ENCODE results near the gene SMG6.
"Not testable (repeated sequence)": the region's sequence is repeated elsewhere in the genome, so short reads cannot be mapped to it uniquely, and the experiment has no call there.

The SMG6 gene

GRCh38 chr17:2178798-2179501 is 124.6 kb downstream of the SMG6 start:
- DNase-seq (ENCODE audit: low spot score): no peak

DNA sequence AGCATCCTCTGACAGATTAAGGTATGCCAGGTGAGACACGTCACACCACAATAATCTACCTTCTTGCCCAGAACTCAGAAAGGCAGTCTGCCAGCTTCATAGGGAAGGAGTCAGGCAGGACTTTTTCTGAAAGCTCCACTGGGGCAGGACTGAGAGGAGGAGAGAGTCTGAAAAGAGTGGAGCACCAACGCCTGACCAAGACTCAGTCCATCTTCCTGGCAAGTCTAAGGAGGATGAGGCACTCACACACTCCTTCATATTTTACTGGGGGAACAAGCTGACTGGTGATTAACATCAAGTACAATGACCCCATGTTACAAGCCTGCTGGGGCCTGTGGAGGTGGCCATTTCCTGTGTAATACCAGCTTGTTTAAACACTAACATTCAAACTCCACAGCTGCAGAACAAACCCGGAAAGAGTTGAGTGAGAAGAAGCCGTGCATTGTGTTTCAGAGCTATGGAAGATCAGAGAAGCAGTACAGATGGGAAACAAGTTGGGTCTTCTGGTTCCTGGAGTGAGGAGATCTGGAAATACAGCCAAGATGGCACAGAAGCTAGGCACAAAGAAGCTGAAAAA is 126.3 kb downstream of the SMG6 start:
- DNase-seq (ENCODE audit: low spot score): no peak

- DNase-seq (ENCODE audit: low spot score): no peak
Measured at GRCh38 chr17:2176499-2177169, 127.0 kb downstream of the SMG6 start.

- DNase-seq (ENCODE audit: low spot score): no peak
Measured at GRCh38 chr17:2175294-2175628, 128.3 kb downstream of the SMG6 start.

GRCh38 chr17:2174468-2175293 is 128.9 kb downstream of the SMG6 start:
- DNase-seq (ENCODE audit: low spot score): no peak

DNA sequence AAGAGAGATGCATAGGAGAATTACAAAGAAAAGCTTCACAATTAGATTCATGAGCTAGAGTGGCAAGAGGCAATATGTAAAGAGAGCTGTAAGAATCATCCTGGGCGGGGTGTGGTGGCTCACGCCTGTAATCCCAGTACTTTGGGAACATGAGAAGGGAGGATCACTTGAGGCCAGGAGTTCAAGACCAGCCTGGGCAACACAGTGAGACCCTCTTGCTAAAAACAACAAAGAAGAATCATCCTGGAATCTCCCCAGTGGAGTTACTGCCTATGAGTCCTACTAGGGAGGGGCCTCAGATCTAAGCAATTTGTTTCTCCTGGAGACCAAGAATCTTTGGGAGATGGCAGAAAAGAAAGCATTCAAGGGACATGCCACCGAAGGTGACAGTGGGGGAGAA is 129.6 kb downstream of the SMG6 start:
- no peak for DNase-seq (ENCODE audit: low spot score)

- DNase-seq (ENCODE audit: low spot score): no peak
Measured at GRCh38 chr17:2172999-2173398, 130.6 kb downstream of the SMG6 start.

DNA sequence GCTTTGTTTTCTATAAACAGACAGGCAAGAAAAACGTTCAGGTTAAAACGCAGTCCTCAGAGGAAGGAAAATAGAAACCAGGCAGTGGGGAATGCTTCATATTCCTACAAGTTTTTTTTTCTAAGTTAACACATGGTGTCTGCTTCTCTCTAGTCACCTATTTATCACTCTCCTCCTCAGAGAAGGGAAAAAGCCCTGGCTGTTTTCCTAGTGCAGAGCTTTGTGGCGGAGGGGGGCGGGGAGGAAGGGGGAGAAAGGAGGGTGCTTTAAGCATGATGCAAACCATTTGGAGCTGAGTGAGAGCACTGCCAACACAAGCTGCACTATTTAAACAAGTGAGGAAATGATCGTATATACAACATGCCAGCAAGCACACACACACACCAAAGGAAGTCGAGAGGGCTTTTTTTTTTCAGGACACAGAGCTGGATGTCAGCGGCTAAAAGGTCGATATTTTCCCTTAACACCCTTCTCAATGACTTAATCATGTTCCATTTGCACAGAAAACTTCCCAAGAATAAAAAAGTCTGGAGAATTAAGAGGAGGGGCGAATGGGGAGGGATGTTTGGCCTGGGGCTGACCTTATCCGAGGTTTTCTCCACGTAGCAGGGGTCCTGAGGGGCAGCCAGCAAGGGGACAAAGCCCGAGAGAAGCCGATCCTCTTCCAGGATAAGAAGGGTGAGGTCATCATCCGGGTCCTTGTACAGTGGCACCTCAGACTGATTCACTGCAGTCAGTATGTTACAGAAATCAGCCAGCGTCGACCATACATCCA is 131.3 kb downstream of the SMG6 start:
- DNase-seq (ENCODE audit: low spot score): no peak

DNA sequence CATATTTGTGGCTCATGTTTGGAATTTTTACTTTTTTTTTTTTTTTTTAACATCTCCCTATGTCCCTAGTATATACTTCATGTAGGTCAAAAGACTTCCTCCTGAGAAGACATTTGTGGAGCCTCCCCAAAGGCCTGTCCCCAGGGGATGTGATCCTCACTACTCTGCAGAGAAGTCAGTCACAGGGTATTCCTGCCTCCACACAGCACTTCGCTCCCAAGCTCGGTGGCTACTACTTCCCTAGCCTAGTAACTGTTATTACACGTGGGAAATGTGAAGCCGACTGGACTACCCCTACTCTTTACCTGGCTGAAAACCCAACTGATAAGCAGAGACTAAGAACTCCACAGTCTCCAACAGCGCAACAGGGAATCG is 131.9 kb downstream of the SMG6 start:
- DNase-seq (ENCODE audit: low spot score): no peak

- no peak for DNase-seq (ENCODE audit: low spot score)
Measured at GRCh38 chr17:2170023-2170422, 133.6 kb downstream of the SMG6 start.

GRCh38 chr17:2165723-2166122 is 137.9 kb downstream of the SMG6 start:
- not testable (repeated sequence) for DNase-seq (ENCODE audit: low spot score)

DNA sequence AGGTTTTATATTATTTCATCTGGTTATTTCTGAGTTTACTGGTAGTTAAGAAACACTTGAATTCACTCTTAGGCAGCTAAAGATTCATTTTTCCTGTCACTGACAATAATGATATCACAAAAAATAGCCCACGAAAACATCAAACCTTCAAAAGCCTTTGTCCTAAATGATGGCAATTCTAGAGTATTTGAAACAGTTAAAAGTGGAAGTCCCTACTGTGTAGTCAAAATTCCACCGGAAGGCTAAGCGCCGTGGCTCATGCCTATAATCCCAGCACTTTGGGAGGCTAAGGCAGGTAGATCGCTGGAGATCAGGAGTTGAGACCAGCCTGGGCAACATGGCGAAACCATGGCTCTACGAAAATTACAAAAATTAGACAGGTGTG is 145.2 kb downstream of the SMG6 start:
- no peak for DNase-seq (ENCODE audit: low spot score)

DNA sequence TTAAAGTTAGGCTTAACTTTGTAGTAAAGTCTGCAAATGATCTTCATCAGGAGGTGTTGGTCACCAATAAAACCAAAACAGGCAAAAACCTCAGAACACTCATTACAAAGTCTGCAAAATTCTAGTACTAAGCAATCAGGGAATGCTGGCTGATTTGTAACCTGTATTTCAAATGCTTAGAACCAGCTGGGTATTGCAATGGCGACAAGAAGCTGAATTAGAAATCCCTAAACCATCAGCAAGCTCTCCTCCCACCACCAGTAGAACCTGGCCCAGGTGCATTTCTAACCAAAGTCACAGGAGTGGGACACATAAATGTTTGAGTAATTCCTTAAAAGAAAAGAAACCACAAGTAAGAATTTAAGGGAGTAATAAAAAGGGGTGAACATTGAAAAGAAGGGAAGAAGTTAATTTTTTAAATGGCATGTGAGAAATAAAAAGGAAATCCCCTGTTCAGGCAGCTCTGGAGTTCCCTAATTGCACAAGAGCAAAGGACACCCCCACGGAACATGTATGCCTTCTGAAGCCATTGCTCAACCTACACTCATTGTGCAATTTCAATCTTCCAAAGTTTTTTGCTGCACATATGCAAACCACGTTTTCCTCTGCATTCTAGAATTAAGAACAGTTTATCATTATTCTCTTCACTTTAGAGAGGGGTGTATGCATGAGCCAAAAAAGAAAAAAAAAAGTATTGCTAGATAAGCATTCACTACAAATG is 145.8 kb downstream of the SMG6 start:
- DNase-seq (ENCODE audit: low spot score): no peak

GRCh38 chr17:2157081-2157480 is 146.5 kb downstream of the SMG6 start:
- DNase-seq (ENCODE audit: low spot score): no peak

DNA sequence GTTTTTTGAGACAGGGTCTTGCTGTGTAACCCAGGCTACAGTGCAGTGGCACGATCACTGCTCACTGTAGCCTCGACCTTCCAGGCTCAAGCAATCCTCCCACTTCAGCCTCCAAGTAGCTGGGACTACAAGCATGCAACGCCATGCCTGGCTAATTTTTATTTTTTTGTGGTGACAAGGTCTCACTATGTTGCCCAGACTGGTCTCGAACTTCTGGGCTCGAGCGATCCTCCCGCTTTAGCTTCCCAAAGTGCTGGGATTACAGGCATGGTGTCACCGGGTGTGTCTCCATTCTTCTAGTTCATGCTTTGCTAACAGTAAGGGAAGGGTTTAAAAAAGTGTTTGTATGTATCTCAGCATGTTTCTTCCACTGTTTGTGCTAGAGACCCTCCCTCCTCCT is 146.9 kb downstream of the SMG6 start:
- no peak for DNase-seq (ENCODE audit: low spot score)

DNA sequence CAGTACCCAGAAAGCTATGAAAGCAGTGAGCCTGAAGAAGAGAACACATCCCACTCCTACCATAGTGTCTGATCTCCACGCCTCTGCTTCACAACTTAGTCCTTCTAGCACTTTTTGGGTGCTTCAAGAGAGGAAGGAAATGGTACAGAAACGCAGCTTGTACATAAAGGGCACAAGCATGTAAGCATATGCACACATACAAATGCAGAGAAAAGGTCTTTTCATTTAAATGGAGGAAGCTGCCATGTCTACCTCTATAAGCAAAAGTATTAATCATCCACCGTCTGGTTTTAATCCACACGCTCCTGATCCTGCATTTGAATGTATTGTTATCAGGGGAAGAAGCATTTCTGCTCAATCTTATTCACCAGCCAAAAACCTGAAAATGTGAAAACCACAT is 148.0 kb downstream of the SMG6 start:
- DNase-seq (ENCODE audit: low spot score): no peak

GRCh38 chr17:2151358-2152033 is 152.1 kb downstream of the SMG6 start:
- no peak for DNase-seq (ENCODE audit: low spot score)

- DNase-seq (ENCODE audit: low spot score): no peak
Measured at GRCh38 chr17:2150806-2151205, 152.8 kb downstream of the SMG6 start.

- DNase-seq (ENCODE audit: low spot score): no peak
Measured at GRCh38 chr17:2149934-2150333, 153.7 kb downstream of the SMG6 start.

DNA sequence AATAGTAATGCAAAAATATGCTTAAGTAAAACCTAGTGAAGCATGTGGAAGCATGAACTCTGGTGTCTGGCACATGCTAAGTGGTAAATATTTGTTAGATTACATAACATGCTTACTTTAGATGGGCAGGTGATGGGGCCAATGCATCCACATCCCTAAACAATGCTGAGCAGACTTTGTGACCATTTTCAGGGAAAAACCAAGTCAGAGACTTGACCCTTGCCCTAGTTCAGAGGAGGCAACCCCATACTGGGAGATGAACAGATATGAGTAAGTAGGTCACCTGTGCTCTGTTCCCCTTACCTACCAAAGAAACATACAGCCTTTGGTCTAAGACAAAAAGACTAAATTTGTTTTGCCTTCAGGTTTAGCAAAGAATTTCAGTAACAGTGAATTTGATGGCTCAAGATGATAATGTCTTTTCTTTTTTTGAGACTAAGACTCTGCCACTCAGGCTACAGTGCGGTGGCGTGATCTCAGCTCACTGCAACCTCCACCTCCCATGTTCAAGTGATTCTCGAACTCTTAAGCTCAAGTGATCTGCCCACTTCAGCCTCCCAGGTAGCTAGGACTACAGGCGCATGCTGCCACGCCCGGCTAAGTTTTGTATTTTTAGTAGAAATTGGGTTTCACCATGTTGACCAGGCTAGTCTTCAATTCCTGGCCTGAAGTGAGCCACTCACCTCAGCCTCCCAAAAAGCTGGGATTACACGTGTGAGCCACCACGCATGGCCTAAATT is 157.3 kb downstream of the SMG6 start:
- DNase-seq (ENCODE audit: low spot score): no peak

Data from ecto neural progenitor cell (in vitro differentiated cells).